SK-N-SH (cell line): ENCODE data around the gene TTLL6. TPM values are rescaled to one million over a fixed set of nuclear protein-coding genes. Genes with fewer than 3 reads are reported as not detected.

ENCODE experiments used
- CTCF ChIA-PET: fragments of 300-600, 350-600 bp; formaldehyde crosslinking; extraction: SDS; loops from one replicate; lab custom pipeline; 2021; lab: Yijun Ruan, JAX
- POLR2A ChIA-PET: fragments of 350-600 bp; sonication (Branson Sonifier 250); formaldehyde crosslinking; extraction: SDS; loops from one replicate; lab custom pipeline; 2020; ENCODE audit warnings: antibody characterized with exemption, inconsistent platforms; lab: Yijun Ruan, JAX
- DNase-seq: peaks from one replicate; pipeline ENCODE4 v3.0.0; 2012
- H2AFZ ChIP-seq: fragments of 200-600 bp; sonication (generic); 2 replicates; pipeline ENCODE4 v1.8.1; 2016; ENCODE audit warnings: antibody characterized with exemption, mild to moderate bottlenecking, low read depth
- H3F3A ChIP-seq: fragments of 200-600 bp; sonication (generic); replicated peaks from 2 replicates; pipeline ENCODE3; 2016; ENCODE audit warnings: antibody characterized with exemption, mild to moderate bottlenecking; ENCODE audit not compliant: insufficient read depth
- H3K27ac ChIP-seq, 2 experiments: fragments of 200-500 bp in 1 of 2; fragments of 200-600 bp in 1 of 2; sonication (Bioruptor generic) in 1 of 2; sonication (generic), shearing (Covaris generic) in 1 of 2; 2 replicates each; pipeline versions ENCODE4 v1.5.1 to v1.6.1; 2014 to 2016; ENCODE audit warnings: low read depth in 2 of 2, inconsistent platforms in 1 of 2, low read length in 1 of 2, mild to moderate bottlenecking in 1 of 2, mixed read lengths in 1 of 2
- H3K27me3 ChIP-seq: fragments of 200-600 bp; sonication (generic), shearing (Covaris generic); 2 replicates; pipeline ENCODE4 v1.6.1; 2016; ENCODE audit warnings: mixed run types; ENCODE audit not compliant: insufficient read depth
- H3K36me3 ChIP-seq, 2 experiments: fragments of 200-500 bp in 1 of 2; fragments of 200-600 bp in 1 of 2; sonication (Bioruptor generic) in 1 of 2; sonication (generic) in 1 of 2; replicated peaks in 1 of 2; 2 replicates each; pipeline versions ENCODE3 to v1.5.1; 2014 to 2016; ENCODE audit warnings: low read length in 1 of 2, mild to moderate bottlenecking in 1 of 2; ENCODE audit not compliant: insufficient read depth in 2 of 2, control insufficient read depth in 1 of 2
- H3K4me1 ChIP-seq, 2 experiments: fragments of 200-500 bp in 1 of 2; fragments of 200-600 bp in 1 of 2; sonication (Bioruptor generic) in 1 of 2; sonication (generic), shearing (Covaris generic) in 1 of 2; 2 replicates each; pipeline versions ENCODE4 v1.5.1 to v1.6.1; 2014 to 2016; ENCODE audit warnings: low read depth in 1 of 2, low read length in 1 of 2, mixed run types in 1 of 2; ENCODE audit not compliant: insufficient read depth in 2 of 2, control insufficient read depth in 1 of 2
- H3K4me2 ChIP-seq: fragments of 200-600 bp; sonication (generic), shearing (Covaris generic); 2 replicates; pipeline ENCODE4 v1.6.1; 2017; ENCODE audit warnings: mixed run types
- H3K4me3 ChIP-seq, 2 experiments: fragments of 200-500 bp in 1 of 2; fragments of 200-600 bp in 1 of 2; sonication (Bioruptor generic) in 1 of 2; sonication (generic), shearing (Covaris generic) in 1 of 2; 2 replicates each; pipeline versions ENCODE4 v1.5.1 to v1.8.1; 2014 to 2016; ENCODE audit warnings: low read depth in 2 of 2, inconsistent platforms in 1 of 2, low read length in 1 of 2, mild to moderate bottlenecking in 1 of 2, mixed read lengths in 1 of 2, moderate library complexity in 1 of 2
- H3K79me2 ChIP-seq: fragments of 200-600 bp; sonication (generic); 2 replicates; pipeline ENCODE4 v1.8.1; 2017; ENCODE audit warnings: mild to moderate bottlenecking; ENCODE audit not compliant: insufficient read depth
- H3K9ac ChIP-seq: fragments of 200-600 bp; sonication (generic); 2 replicates; pipeline ENCODE4 v1.6.1; 2017; ENCODE audit warnings: mixed run types
- H3K9me2 ChIP-seq: fragments of 200-600 bp; sonication (generic); 2 replicates; pipeline ENCODE4 v1.6.1; 2017; ENCODE audit warnings: mixed run types
- H3K9me3 ChIP-seq: fragments of 200-600 bp; sonication (generic); 2 replicates; pipeline ENCODE4 v1.6.1; 2017; ENCODE audit warnings: mixed run types, mild to moderate bottlenecking, moderate library complexity
- H4K20me1 ChIP-seq: fragments of 200-600 bp; sonication (generic); 2 replicates; pipeline ENCODE4 v1.6.1; 2017; ENCODE audit warnings: mild to moderate bottlenecking, mixed run types; ENCODE audit not compliant: insufficient read depth
- ELF1 ChIP-seq: IDR thresholded peaks from 2 replicates; pipeline ENCODE4 v1.4.0; 2012
- EZH2phosphoT487 ChIP-seq: fragments of 200-600 bp; sonication (generic); IDR thresholded peaks from 2 replicates; pipeline ENCODE4 v1.6.1; 2017; ENCODE audit warnings: low read depth, mixed run types, mild to moderate bottlenecking, antibody characterized with exemption, moderate library complexity, borderline replicate concordance
- JUND ChIP-seq: IDR thresholded peaks from 2 replicates; pipeline ENCODE4 v1.4.0; 2012
- NRF1 ChIP-seq: IDR thresholded peaks from 2 replicates; pipeline ENCODE4 v1.6.1; 2012; ENCODE audit warnings: low read depth, mild to moderate bottlenecking, low read length
- POLR2AphosphoS5 ChIP-seq: IDR thresholded peaks from 2 replicates; pipeline ENCODE4 v1.6.1; 2012; ENCODE audit warnings: low read depth, low read length
- WGBS: methylation state at CpG from one replicate; pipeline ENCODE4 v1.1.6; 2017; ENCODE audit warnings: low lambda C conversion rate; 5-methylcytosine and 5-hydroxymethylcytosine counted together
- polyA plus RNA-seq, 3 experiments: library from polyadenylated mRNA; depleted of rRNA; stranded (reverse); fragments of >200 nt; gene quantifications; 2 replicates each; pipeline ENCODE4 v1.2.3, GENCODE V29; 2012
- TF ChIP-seq, protein P1 (sequence below): fragments of 150-350 bp; IDR thresholded peaks from 2 replicates; pipeline ENCODE4 v1.6.1; 2016; ENCODE audit warnings: mild to moderate bottlenecking, low read depth, low read length
- TF ChIP-seq, protein P2 (sequence below): IDR thresholded peaks from 2 replicates; pipeline ENCODE4 v1.4.0; 2012; ENCODE audit warnings: low read depth, borderline replicate concordance
- TF ChIP-seq, protein P3 (sequence below): IDR thresholded peaks from 2 replicates; pipeline ENCODE4 v1.4.0; 2012; ENCODE audit warnings: low read depth

The TTLL6 gene
- polyA plus RNA-seq, 1 of the 3 experiments (the other 2 are of a cell fraction), result 3.1 TPM

DNA sequence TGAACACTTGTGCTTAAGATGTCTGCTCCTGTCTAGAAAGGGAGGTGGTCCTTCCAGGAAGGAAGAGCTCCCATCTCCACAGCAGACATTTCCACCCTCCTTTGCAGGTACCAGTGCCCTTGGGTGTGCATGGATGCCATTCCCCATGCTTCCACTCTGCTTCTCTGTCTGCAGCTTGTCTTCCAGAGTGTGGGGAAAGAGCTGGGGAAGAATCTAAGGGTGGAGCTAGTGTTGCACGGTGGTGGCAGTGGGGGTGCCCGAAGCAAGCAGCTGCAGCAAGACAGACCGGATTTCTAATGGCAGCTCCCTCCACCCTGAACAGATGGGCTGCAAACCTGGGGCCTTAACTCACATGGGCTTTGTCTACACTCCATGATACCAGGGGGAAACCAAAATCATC, 65.9 kb downstream of the TTLL6 start:
- no peaks in the 10 kb centered on the region for H3K4me1 ChIP-seq
- peaks cover 100% of the 10 kb centered on the region for H3K27me3 ChIP-seq
- H3K9me2 ChIP-seq, result no peaks in the 10 kb centered on the region
- CTCF ChIA-PET, result interaction anchor here (0.6 to 5.3 kb wide), 8 partner anchors 27 to 443 kb away, joined by 3 to 29 read pairs (median 5); no protein-coding TSS in a partner anchor
- H3K9me3 ChIP-seq, result no peaks in the 10 kb centered on the region; the same call in 1 of the 2 replicates
- 13% methylated on average over 3 of the region's 3 CpGs for WGBS
- H3K79me2 ChIP-seq, result no peaks in the 10 kb centered on the region
- POLR2A ChIA-PET, result no interaction called here
- no peak overlapping the region for H3K27ac ChIP-seq
- DNase-seq, result no peak
- no peaks in the 10 kb centered on the region for H3K36me3 ChIP-seq
- H3F3A ChIP-seq, result no peaks in the 10 kb centered on the region
- TF ChIP-seq EZH2phosphoT487 (no peak), POLR2AphosphoS5 (no peak), ELF1 (no peak), JUND (no peak)
- TF ChIP-seq, protein P1, sequence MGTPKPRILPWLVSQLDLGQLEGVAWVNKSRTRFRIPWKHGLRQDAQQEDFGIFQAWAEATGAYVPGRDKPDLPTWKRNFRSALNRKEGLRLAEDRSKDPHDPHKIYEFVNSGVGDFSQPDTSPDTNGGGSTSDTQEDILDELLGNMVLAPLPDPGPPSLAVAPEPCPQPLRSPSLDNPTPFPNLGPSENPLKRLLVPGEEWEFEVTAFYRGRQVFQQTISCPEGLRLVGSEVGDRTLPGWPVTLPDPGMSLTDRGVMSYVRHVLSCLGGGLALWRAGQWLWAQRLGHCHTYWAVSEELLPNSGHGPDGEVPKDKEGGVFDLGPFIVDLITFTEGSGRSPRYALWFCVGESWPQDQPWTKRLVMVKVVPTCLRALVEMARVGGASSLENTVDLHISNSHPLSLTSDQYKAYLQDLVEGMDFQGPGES, result no peak
- no peak overlapping the region for H3K4me3 ChIP-seq
- H3K4me2 ChIP-seq, result no peak overlapping the region
- H4K20me1 ChIP-seq, result no peaks in the 10 kb centered on the region
- no peak overlapping the region for H2AFZ ChIP-seq
- no peak overlapping the region for H3K9ac ChIP-seq

GRCh38 chr17:48749621-48750553, 67.1 kb downstream of the TTLL6 start:
- no peaks in the 10 kb centered on the region for H3K79me2 ChIP-seq
- H3K27me3 ChIP-seq, result peaks cover 100% of the 10 kb centered on the region
- DNase-seq, result no peak
- H3K4me2 ChIP-seq, result no peak overlapping the region
- no peaks in the 10 kb centered on the region; the same call in 1 of the 2 replicates for H3K9me3 ChIP-seq
- no peaks in the 10 kb centered on the region for H3K36me3 ChIP-seq
- H3K27ac ChIP-seq, result no peak overlapping the region
- H2AFZ ChIP-seq, result no peak overlapping the region
- H3K4me1 ChIP-seq, result no peaks in the 10 kb centered on the region
- POLR2A ChIA-PET, result no interaction called here
- CTCF ChIA-PET, result interaction anchor here (1.3 to 5.3 kb wide), 9 partner anchors 17 to 286 kb away, joined by 3 to 29 read pairs (median 6); no protein-coding TSS in a partner anchor
- H4K20me1 ChIP-seq, result no peaks in the 10 kb centered on the region
- no peak overlapping the region for H3K4me3 ChIP-seq
- H3F3A ChIP-seq, result no peaks in the 10 kb centered on the region
- no peaks in the 10 kb centered on the region for H3K9me2 ChIP-seq
- H3K9ac ChIP-seq, result no peak overlapping the region
- TF ChIP-seq NRF1, result no peak
- peak; percentile 97 for TF ChIP-seq EZH2phosphoT487
- no peak for TF ChIP-seq JUND
- TF ChIP-seq, protein P2, sequence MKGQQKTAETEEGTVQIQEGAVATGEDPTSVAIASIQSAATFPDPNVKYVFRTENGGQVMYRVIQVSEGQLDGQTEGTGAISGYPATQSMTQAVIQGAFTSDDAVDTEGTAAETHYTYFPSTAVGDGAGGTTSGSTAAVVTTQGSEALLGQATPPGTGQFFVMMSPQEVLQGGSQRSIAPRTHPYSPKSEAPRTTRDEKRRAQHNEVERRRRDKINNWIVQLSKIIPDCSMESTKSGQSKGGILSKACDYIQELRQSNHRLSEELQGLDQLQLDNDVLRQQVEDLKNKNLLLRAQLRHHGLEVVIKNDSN, result no peak
- TF ChIP-seq, protein P3, sequence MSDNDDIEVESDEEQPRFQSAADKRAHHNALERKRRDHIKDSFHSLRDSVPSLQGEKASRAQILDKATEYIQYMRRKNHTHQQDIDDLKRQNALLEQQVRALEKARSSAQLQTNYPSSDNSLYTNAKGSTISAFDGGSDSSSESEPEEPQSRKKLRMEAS, result no peak
- WGBS, result 14% methylated on average over 32 of the region's 32 CpGs
